IPS-20b (cell line): ENCODE data around the gene OXLD1.

Experiments
- H3K27ac ChIP-seq: one replicate; pipeline ENCODE4 v1.5.1; 2013; ENCODE audit warnings: low read length
- H3K27me3 ChIP-seq: 2 replicates; pipeline ENCODE4 v1.6.1; 2013; ENCODE audit warnings: mild to moderate bottlenecking, low read length, inconsistent platforms; ENCODE audit not compliant: insufficient read depth
- H3K36me3 ChIP-seq: 2 replicates; pipeline ENCODE4 v1.6.1; 2013; ENCODE audit warnings: low read depth, mild to moderate bottlenecking, inconsistent platforms, low read length, moderate library complexity; ENCODE audit not compliant: insufficient read depth
- H3K4me1 ChIP-seq: 2 replicates; pipeline ENCODE4 v1.6.1; 2013; ENCODE audit warnings: mild to moderate bottlenecking, control low read depth, inconsistent platforms, low read length, moderate library complexity; ENCODE audit not compliant: insufficient read depth
- H3K4me3 ChIP-seq: 2 replicates; pipeline ENCODE4 v1.5.1; 2013; ENCODE audit warnings: mild to moderate bottlenecking, low read length, inconsistent platforms
- H3K9ac ChIP-seq: 2 replicates; pipeline ENCODE4 v1.6.1; 2013; ENCODE audit warnings: low read depth, mild to moderate bottlenecking, inconsistent platforms, low read length, moderate library complexity
- H3K9me3 ChIP-seq: 2 replicates; pipeline ENCODE4 v1.6.1; 2013; ENCODE audit warnings: mild to moderate bottlenecking, low read depth, low read length, inconsistent platforms; ENCODE audit not compliant: insufficient read depth

The OXLD1 gene

DNA sequence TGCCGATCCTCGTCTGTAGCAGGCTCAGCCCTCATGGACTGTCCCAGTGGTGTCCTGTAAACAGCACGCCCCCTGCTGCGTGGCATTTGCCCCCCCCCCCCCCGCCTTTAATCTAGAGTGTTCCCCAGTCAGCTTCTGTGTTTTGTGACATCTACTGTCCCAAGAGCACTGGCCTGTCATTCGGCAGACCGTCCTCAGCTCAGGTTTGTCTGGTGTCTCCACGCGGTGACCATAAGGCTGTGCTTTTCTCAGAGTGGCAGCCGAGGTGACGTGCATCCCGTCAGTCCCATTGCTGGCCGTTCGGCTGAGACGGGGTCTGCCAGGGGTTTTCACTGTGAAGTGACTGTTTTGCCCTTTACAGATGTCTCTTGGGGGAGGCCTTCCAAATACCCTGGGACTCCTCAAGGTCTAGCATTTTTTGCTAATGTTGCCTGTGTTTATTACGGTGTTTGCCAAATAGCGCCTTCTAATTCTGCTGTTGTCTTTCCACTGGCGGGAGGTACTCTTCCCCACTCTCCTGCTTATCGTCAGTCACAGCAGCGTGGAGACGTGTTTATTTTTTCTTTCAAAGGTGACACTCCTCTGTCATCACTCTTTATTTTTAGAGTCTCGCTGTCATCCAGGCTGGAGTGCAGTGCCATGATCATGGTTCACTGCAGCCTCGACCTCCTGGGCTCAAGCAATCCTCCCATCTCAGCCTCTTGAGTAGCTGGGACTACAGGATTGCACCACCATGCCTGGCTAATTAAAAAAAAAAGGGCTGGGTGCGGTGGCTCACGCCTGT, 31.0 kb upstream of the OXLD1 start:
- no peaks in the 10 kb centered on the region for H3K27me3 ChIP-seq
- H3K36me3 ChIP-seq, result peaks cover 74% of the 10 kb centered on the region

DNA sequence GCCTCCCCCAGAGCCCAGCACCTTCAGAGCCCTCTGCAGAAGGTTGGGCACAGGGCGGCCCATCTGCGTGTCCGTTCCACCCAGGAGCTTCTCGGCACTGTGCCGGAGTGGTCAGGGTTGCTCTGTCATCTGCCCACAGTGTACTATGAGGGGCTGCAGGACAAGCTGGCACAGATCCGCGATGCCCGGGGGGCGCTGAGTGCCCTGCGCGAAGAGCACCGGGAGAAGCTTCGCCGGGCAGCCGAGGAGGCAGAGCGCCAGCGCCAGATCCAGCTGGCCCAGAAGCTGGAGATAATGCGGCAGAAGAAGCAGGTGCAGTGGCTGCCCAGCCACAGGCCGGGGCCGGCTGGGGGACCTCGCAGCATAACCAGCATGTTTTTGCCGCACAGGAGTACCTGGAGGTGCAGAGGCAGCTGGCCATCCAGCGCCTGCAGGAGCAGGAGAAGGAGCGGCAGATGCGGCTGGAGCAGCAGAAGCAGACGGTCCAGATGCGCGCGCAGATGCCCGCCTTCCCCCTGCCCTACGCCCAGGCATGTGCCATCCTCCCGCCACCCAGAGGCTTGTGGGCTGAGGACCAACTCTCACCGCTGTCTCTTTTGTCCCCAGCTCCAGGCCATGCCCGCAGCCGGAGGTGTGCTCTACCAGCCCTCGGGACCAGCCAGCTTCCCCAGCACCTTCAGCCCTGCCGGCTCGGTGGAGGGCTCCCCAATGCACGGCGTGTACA, 30.0 kb upstream of the OXLD1 start:
- Histone ChIP-seq H3K4me1 (no peaks in the 10 kb centered on the region; the same call in 1 of the 2 replicates), H3K36me3 (peaks cover 79% of the 10 kb centered on the region), H3K27ac (no peak overlapping the region), H3K4me3 (no peak overlapping the region), H3K9ac (no peak overlapping the region), H3K27me3 (no peaks in the 10 kb centered on the region), H3K9me3 (no peaks in the 10 kb centered on the region)

More for the DNA sequence above, 31.0 kb upstream of the OXLD1 start:
- Histone ChIP-seq H3K4me3 (no peak overlapping the region), H3K9ac (no peak overlapping the region), H3K4me1 (no peaks in the 10 kb centered on the region; the same call in 1 of the 2 replicates), H3K9me3 (no peaks in the 10 kb centered on the region), H3K27ac (no peak overlapping the region)

DNA sequence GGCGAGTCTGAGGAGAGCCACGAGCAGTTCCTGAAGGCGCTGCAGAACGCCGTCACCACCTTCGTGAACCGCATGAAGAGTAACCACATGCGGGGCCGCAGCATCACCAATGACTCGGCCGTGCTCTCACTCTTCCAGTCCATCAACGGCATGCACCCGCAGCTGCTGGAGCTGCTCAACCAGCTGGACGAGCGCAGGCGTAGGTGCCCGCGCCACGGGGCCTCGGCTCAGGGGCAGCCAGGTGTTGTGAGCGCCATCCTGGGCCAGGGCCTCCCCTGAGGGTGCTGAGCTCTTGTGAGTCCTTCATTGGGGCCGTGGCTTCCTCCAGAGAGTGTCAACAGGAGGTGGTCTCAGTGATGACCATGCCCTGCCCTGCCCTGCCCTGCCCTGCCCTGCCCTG, 29.4 kb upstream of the OXLD1 start:
- Histone ChIP-seq H3K9me3 (no peaks in the 10 kb centered on the region), H3K9ac (no peak overlapping the region), H3K36me3 (peaks cover 79% of the 10 kb centered on the region), H3K4me1 (no peaks in the 10 kb centered on the region), H3K4me3 (no peak overlapping the region), H3K27ac (no peak overlapping the region), H3K27me3 (no peaks in the 10 kb centered on the region)

DNA sequence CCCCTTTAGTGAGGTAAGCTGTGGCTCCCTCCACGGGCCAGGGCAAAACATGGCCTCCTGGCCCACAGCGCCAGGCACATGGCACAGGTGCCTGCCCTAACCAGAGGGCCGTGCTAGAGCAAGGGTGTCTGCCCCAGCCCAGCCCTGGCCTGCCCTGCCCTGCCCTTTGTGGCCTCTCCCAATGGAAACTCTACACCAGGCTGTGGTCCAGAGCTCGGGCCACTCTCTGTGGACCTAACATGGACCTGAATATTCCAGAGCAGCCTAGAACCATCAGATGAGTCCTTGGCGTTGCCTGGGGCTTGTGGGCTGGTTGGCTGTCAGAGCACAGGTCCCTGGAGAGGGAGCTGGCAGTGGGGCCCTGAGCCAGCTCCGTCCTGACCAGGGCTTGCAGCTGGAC, 28.8 kb upstream of the OXLD1 start:
- Histone ChIP-seq H3K36me3 (peaks cover 81% of the 10 kb centered on the region), H3K4me1 (no peaks in the 10 kb centered on the region), H3K27me3 (no peaks in the 10 kb centered on the region), H3K4me3 (no peak overlapping the region), H3K9ac (no peak overlapping the region), H3K27ac (no peak overlapping the region), H3K9me3 (no peaks in the 10 kb centered on the region)

DNA sequence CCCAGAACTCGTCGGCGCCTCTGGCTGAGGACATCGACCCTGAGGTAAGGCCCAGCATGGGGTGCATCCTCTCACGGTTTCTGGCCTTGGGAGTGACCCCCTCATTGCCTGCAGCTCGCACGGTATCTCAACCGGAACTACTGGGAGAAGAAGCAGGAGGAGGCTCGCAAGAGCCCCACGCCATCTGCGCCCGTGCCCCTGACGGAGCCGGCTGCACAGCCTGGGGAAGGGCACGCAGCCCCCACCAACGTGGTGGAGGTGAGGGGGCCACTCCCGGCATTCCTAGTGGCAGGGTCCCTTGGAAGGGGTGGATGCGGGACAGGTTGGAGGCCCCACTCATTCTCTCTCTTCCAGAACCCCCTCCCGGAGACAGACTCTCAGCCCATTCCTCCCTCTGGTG, 28.4 kb upstream of the OXLD1 start:
- Histone ChIP-seq H3K27me3 (no peaks in the 10 kb centered on the region), H3K36me3 (peaks cover 85% of the 10 kb centered on the region), H3K9me3 (no peaks in the 10 kb centered on the region), H3K27ac (no peak overlapping the region), H3K4me3 (no peak overlapping the region), H3K9ac (no peak overlapping the region), H3K4me1 (no peaks in the 10 kb centered on the region)

DNA sequence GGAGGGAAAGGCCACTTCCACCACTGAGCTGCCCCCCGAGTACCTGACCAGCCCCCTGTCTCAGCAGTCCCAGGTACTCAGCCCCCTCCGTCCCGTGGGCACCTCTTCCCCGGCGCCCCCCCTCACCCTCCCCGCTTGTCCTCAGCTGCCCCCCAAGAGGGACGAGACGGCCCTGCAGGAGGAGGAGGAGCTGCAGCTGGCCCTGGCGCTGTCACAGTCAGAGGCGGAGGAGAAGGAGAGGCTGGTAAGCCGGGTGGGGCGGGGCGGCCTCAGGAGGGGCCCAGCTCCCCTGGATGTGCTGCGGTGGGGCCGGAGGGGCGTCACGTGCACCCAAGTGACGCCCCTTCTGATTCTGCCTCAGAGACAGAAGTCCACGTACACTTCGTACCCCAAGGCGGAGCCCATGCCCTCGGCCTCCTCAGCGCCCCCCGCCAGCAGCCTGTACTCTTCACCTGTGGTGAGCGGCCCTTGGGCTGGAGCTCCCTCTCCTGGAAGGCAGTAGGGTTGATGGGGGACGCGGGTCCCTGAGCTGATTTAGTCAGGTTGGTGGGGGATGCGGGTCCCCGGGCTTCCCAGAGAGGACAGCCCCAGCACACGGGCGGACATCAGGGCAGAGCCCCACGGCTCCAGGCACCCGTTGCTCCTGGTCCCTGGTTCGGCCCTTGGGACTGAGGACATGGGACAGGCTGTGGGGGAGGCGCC, 27.3 kb upstream of the OXLD1 start:
- no peaks in the 10 kb centered on the region for H3K4me1 ChIP-seq
- H3K9me3 ChIP-seq, result no peaks in the 10 kb centered on the region
- no peak overlapping the region for H3K4me3 ChIP-seq
- H3K9ac ChIP-seq, result no peak overlapping the region
- peaks cover 90% of the 10 kb centered on the region for H3K36me3 ChIP-seq
- H3K27ac ChIP-seq, result no peak overlapping the region
- H3K27me3 ChIP-seq, result no peaks in the 10 kb centered on the region

DNA sequence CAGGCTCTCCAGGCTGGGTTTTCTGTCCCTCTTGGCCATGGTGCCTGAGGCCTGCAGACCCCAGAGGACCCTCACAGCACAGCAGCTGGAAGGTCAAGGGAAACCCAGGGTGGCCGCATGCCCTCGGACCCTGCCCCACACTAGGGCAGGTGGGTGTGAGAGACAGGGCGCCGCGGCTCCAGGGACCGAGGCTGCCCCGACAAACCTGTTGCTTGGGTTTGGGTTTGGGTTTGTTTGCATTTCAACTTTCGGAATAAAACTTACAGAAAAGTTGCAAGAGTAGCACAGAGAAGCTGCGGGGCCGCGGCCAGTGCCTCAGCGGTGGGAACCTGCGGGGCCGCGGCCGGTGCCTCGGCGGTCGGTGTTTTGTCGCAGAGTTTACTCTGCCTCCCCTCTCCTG, 25.2 kb upstream of the OXLD1 start:
- H3K4me1 ChIP-seq, result no peaks in the 10 kb centered on the region
- no peak overlapping the region for H3K9ac ChIP-seq
- no peak overlapping the region for H3K4me3 ChIP-seq
- no peaks in the 10 kb centered on the region for H3K27me3 ChIP-seq
- H3K27ac ChIP-seq, result no peak overlapping the region
- H3K9me3 ChIP-seq, result no peaks in the 10 kb centered on the region
- H3K36me3 ChIP-seq, result peaks cover 88% of the 10 kb centered on the region

DNA sequence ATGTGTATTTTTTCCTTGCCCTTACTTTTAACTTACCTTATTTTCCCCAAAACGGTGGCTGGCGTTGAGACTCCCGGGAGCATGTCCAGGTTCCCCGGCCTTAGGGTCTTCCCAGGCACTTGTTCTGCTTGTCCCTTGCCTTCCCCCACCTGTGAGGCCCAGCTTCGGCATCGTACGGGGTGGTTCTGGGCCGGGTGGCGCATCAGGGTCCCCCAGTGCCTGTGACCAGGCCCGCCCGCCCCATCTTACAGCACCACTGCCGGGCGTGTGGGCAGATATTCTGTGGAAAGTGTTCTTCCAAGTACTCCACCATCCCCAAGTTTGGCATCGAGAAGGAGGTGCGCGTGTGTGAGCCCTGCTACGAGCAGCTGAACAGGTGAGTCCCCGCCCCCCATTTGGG, 24.8 kb upstream of the OXLD1 start:
- no peak overlapping the region for H3K9ac ChIP-seq
- H3K36me3 ChIP-seq, result peaks cover 88% of the 10 kb centered on the region
- no peak overlapping the region for H3K4me3 ChIP-seq
- no peak overlapping the region for H3K27ac ChIP-seq
- no peaks in the 10 kb centered on the region for H3K27me3 ChIP-seq
- no peaks in the 10 kb centered on the region for H3K4me1 ChIP-seq
- H3K9me3 ChIP-seq, result no peaks in the 10 kb centered on the region

DNA sequence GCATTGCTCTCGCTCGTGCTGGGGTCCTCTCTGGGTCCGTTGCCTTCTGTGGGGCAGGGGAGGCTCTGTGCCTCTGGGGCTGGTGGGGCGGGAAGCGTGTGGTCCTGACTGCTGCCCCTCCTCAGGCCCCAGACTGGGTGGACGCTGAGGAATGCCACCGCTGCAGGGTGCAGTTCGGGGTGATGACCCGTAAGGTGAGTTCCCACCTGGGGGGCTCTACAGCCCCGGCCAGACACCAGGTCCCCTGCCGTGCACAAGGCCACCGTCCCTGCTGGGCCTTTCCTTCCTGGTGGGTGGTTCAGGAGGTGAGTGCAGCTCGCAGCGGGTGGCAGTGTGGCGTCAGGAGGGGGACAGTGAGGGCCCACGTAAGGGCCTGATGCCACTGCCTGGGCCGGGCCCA, 24.1 kb upstream of the OXLD1 start:
- no peak overlapping the region for H3K9ac ChIP-seq
- H3K4me3 ChIP-seq, result no peak overlapping the region
- H3K9me3 ChIP-seq, result no peaks in the 10 kb centered on the region
- no peak overlapping the region for H3K27ac ChIP-seq
- no peaks in the 10 kb centered on the region for H3K27me3 ChIP-seq
- no peaks in the 10 kb centered on the region for H3K4me1 ChIP-seq
- peaks cover 88% of the 10 kb centered on the region for H3K36me3 ChIP-seq

DNA sequence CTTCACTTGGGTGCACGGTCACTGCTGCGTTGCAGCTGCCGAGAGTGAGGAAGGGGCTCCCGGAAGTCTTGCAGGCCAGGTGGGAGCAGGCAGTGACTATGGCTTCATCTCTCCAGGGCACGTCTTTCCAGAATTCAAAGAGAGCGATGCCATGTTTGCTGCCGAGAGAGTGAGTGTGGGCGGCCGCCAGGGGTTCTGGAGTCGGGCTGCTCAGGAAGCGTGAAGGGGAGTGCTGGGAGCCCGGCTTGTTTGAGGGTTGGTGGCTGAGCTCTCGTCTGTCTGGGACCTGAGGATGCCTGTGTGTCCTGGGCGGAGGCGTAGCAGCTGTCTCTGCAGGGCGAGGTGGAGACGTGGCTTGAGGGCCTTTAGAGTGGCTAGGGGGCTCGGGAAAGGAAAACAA, 23.7 kb upstream of the OXLD1 start:
- Histone ChIP-seq H3K9me3 (no peaks in the 10 kb centered on the region), H3K27ac (no peak overlapping the region), H3K9ac (no peak overlapping the region), H3K27me3 (no peaks in the 10 kb centered on the region), H3K4me1 (peaks cover under 1% of the 10 kb centered on the region; the same call in 1 of the 2 replicates), H3K4me3 (no peak overlapping the region), H3K36me3 (peaks cover 86% of the 10 kb centered on the region)

DNA sequence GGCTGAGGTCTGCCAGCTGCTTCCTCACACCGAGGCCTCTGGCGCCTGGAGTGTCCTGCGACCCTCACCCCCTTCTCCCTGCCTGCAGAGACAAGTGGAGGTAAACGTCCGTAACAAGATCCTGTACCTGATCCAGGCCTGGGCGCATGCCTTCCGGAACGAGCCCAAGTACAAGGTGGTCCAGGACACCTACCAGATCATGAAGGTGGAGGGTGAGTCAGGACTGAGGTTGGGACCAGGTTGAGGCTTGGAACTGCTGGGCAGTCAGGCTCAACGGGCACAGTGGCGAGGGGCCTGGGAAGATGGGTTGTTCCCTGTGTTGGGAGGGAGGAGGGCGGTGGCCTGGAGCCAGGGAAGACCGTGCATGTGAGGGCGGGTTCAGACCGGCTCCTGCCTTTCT, 22.2 kb upstream of the OXLD1 start:
- Histone ChIP-seq H3K4me1 (peaks cover 8% of the 10 kb centered on the region), H3K27me3 (no peaks in the 10 kb centered on the region), H3K9me3 (no peaks in the 10 kb centered on the region), H3K9ac (no peak overlapping the region), H3K4me3 (no peak overlapping the region), H3K27ac (no peak overlapping the region), H3K36me3 (peaks cover 75% of the 10 kb centered on the region)
